ENCODE measurements around the gene TLR4.
A peak's percentile ranks its signal among the peaks of the same experiment; 100 is the strongest.

TLR4 gene

DNA sequence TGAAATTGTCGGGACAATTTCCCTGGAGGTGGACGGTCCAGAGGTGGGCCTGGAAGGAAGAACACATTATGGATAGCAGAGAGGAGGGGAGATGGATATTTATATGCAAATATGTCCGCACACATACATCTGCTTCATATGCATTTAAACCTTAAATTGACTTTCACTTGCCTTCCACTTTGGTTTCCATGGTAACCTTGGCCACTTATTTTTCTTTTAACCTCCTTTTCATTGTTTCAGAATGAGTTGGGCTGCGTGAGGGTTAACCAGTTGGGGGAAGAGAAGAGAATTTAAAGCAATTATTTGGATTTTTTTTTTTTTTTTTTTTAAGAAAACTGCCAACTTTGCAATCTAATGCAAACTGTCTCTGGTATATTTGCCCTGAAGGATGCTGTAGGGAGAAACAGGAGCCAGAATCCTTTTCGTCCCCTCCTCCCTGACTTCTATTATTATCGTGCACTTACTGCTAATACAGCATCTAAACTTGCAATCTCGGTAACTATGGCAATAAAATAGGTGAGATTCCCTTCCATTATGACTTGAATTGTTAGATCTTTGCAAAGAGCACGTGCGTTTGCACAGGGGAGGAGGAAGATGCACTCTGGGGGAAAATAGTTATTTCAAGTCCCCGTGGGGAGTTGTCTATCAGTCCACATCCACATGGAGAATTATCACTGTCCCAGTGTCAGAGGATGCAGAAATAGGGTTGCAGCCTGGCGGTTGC is 35.6 kb downstream of the TLR4 start:
- Histone ChIP-seq H3K9ac (ENCODE audit: low read length in 5 of 5) (no peak overlapping the region), H3K27ac (ENCODE audit: low read depth, low read length) (no peak overlapping the region), H3K4me1 (ENCODE audit: control insufficient read depth in 5 of 5, insufficient read depth in 5 of 5, low read length in 5 of 5) (peaks cover 0 to 14% (median 11%) of the 10 kb centered on the region in 5 donors), H3K9me3 (ENCODE audit: control insufficient read depth in 5 of 5, low read length in 5 of 5) (no peaks in the 10 kb centered on the region), H3K27me3 (ENCODE audit: control insufficient read depth in 5 of 5, insufficient read depth in 4 of 5, low read length in 5 of 5) (no peaks in the 10 kb centered on the region), H3K4me3 (ENCODE audit: low read depth in 1 of 5, low read length in 5 of 5) (no peak overlapping the region), H3K36me3 (ENCODE audit: control insufficient read depth in 5 of 5, insufficient read depth in 5 of 5, low read length in 5 of 5) (no peaks in the 10 kb centered on the region)

DNA sequence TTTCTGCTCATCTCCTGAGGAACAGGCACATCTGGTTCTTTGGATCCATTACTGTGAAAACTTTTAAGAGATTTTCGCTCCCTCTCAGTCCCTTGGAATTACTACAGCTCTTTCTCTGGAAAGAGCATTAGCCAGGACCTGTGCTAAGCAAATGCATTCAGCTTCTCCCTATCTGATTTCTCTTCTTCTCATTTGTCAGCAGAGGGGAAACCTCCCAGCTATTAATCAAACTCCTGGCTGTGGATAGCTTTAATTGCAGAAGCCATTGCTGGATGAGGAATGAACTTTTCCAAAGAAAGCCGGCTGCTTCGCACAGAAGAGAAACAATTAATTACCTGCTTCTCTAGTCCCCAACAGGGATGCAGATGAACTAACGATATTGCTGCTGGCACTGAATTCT is 37.9 kb downstream of the TLR4 start:
- Histone ChIP-seq H3K9me3 (ENCODE audit: control insufficient read depth in 5 of 5, low read length in 5 of 5) (no peaks in the 10 kb centered on the region), H3K27me3 (ENCODE audit: control insufficient read depth in 5 of 5, insufficient read depth in 4 of 5, low read length in 5 of 5) (no peaks in the 10 kb centered on the region), H3K9ac (ENCODE audit: low read length in 5 of 5) (no peak overlapping the region), H3K4me3 (ENCODE audit: low read depth in 1 of 5, low read length in 5 of 5) (no peak overlapping the region), H3K36me3 (ENCODE audit: control insufficient read depth in 5 of 5, insufficient read depth in 5 of 5, low read length in 5 of 5) (no peaks in the 10 kb centered on the region), H3K4me1 (ENCODE audit: control insufficient read depth in 5 of 5, insufficient read depth in 5 of 5, low read length in 5 of 5) (peaks cover 0 to 22% (median 19%) of the 10 kb centered on the region in 5 donors), H3K27ac (ENCODE audit: low read depth, low read length) (no peak overlapping the region)

GRCh38 chr9:117744369-117744768 is 40.2 kb downstream of the TLR4 start:
- Histone ChIP-seq H3K4me3 (ENCODE audit: low read depth in 1 of 5, low read length in 5 of 5) (peak overlapping the region in 3 of 5 donors; percentile 70 to 75 (median 71)), H3K36me3 (ENCODE audit: control insufficient read depth in 5 of 5, insufficient read depth in 5 of 5, low read length in 5 of 5) (no peaks in the 10 kb centered on the region), H3K9ac (ENCODE audit: low read length in 5 of 5) (no peak overlapping the region), H3K27me3 (ENCODE audit: control insufficient read depth in 5 of 5, insufficient read depth in 4 of 5, low read length in 5 of 5) (no peaks in the 10 kb centered on the region), H3K27ac (ENCODE audit: low read depth, low read length) (no peak overlapping the region), H3K4me1 (ENCODE audit: control insufficient read depth in 5 of 5, insufficient read depth in 5 of 5, low read length in 5 of 5) (peaks cover 0 to 13% (median 8%) of the 10 kb centered on the region in 5 donors), H3K9me3 (ENCODE audit: control insufficient read depth in 5 of 5, low read length in 5 of 5) (no peaks in the 10 kb centered on the region)

DNA sequence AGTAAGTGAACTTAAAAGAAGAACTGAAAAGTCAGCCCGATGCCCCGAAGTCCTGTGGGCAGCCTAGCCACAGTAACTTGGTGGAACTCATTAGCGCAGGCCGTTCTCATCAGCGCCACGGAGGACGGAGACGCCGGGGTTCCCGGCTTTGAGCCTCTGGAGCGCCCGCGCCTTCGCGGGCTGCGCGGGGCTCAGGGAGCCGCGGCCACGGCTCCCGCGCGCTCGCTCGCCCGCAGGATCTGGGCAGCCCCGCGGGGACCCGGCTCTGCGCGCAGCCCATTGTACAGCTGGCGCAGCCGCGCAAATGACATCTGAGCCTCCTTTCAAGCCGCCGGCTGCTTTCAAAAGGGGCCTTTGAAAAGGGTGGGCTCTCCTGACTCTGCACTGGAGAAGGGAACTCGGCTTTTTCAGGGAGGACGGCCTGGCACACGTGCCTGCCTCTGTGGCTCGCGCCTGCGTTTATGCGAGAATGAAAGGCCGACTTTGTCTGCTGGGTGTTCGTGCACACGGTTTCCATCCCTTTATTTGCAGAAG is 40.7 kb downstream of the TLR4 start:
- no peaks in the 10 kb centered on the region for H3K27me3 ChIP-seq (ENCODE audit: control insufficient read depth in 5 of 5, insufficient read depth in 4 of 5, low read length in 5 of 5)
- peak overlapping the region in 4 of 5 donors; percentile 13 to 63 (median 46) for H3K9ac ChIP-seq (ENCODE audit: low read length in 5 of 5)

GRCh38 chr9:117745598-117745997 is 41.4 kb downstream of the TLR4 start:
- H3K9me3 ChIP-seq (ENCODE audit: control insufficient read depth in 5 of 5, low read length in 5 of 5) = no peaks in the 10 kb centered on the region
- no peak overlapping the region for H3K27ac ChIP-seq (ENCODE audit: low read depth, low read length)
- H3K4me3 ChIP-seq (ENCODE audit: low read depth in 1 of 5, low read length in 5 of 5) = peak overlapping the region in 4 of 5 donors; percentile 65 to 75 (median 70)
- peaks cover 0 to 17% (median 8%) of the 10 kb centered on the region in 5 donors for H3K4me1 ChIP-seq (ENCODE audit: control insufficient read depth in 5 of 5, insufficient read depth in 5 of 5, low read length in 5 of 5)
- no peak overlapping the region for H3K9ac ChIP-seq (ENCODE audit: low read length in 5 of 5)
- no peaks in the 10 kb centered on the region for H3K27me3 ChIP-seq (ENCODE audit: control insufficient read depth in 5 of 5, insufficient read depth in 4 of 5, low read length in 5 of 5)
- H3K36me3 ChIP-seq (ENCODE audit: control insufficient read depth in 5 of 5, insufficient read depth in 5 of 5, low read length in 5 of 5) = no peaks in the 10 kb centered on the region

More for the DNA sequence above, 40.7 kb downstream of the TLR4 start:
- Histone ChIP-seq H3K27ac (ENCODE audit: low read depth, low read length) (no peak overlapping the region), H3K36me3 (ENCODE audit: control insufficient read depth in 5 of 5, insufficient read depth in 5 of 5, low read length in 5 of 5) (no peaks in the 10 kb centered on the region), H3K4me1 (ENCODE audit: control insufficient read depth in 5 of 5, insufficient read depth in 5 of 5, low read length in 5 of 5) (peaks cover 0 to 13% (median 8%) of the 10 kb centered on the region in 5 donors), H3K4me3 (ENCODE audit: low read depth in 1 of 5, low read length in 5 of 5) (peak overlapping the region; percentile 56 to 75 (median 70)), H3K9me3 (ENCODE audit: control insufficient read depth in 5 of 5, low read length in 5 of 5) (no peaks in the 10 kb centered on the region)

GRCh38 chr9:117746263-117746662 is 42.1 kb downstream of the TLR4 start:
- Histone ChIP-seq H3K36me3 (ENCODE audit: control insufficient read depth in 5 of 5, insufficient read depth in 5 of 5, low read length in 5 of 5) (no peaks in the 10 kb centered on the region), H3K4me1 (ENCODE audit: control insufficient read depth in 5 of 5, insufficient read depth in 5 of 5, low read length in 5 of 5) (peaks cover 0 to 17% (median 8%) of the 10 kb centered on the region in 5 donors), H3K9ac (ENCODE audit: low read length in 5 of 5) (no peak overlapping the region), H3K9me3 (ENCODE audit: control insufficient read depth in 5 of 5, low read length in 5 of 5) (no peaks in the 10 kb centered on the region), H3K27me3 (ENCODE audit: control insufficient read depth in 5 of 5, insufficient read depth in 4 of 5, low read length in 5 of 5) (no peaks in the 10 kb centered on the region), H3K4me3 (ENCODE audit: low read depth in 1 of 5, low read length in 5 of 5) (no peak overlapping the region), H3K27ac (ENCODE audit: low read depth, low read length) (no peak overlapping the region)

DNA sequence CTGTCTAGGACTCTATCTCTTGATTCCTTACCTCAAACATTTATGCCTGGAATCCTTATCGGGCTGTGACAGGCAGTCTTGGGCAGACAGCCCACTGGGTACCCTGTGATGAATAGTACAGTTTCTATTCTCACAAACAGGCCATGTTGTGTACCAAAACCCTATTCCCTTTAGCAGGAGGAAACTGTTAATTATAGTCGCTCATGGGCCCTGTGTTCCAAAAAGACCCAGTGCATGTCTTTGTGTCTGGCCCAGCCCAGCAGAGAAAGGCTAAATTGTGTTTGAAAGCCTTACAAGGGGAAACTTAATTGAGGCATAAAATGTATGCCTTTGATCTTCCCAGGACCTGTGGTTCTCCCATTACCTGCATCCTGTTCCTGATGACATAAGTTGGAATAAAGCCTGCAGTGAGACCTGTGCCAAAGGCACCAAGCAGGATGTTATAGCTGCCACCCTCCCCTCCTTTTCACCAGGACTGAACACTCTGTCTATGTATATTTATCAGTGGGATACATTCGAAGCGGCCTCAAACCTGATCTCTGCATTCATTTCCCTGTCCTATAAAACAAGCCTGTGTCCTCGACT is 43.3 kb downstream of the TLR4 start:
- Histone ChIP-seq H3K9me3 (ENCODE audit: control insufficient read depth in 5 of 5, low read length in 5 of 5) (no peaks in the 10 kb centered on the region), H3K9ac (ENCODE audit: low read length in 5 of 5) (no peak overlapping the region), H3K27ac (ENCODE audit: low read depth, low read length) (no peak overlapping the region), H3K4me1 (ENCODE audit: control insufficient read depth in 5 of 5, insufficient read depth in 5 of 5, low read length in 5 of 5) (peaks cover 0 to 17% (median 8%) of the 10 kb centered on the region in 5 donors), H3K4me3 (ENCODE audit: low read depth in 1 of 5, low read length in 5 of 5) (no peak overlapping the region), H3K36me3 (ENCODE audit: control insufficient read depth in 5 of 5, insufficient read depth in 5 of 5, low read length in 5 of 5) (no peaks in the 10 kb centered on the region), H3K27me3 (ENCODE audit: control insufficient read depth in 5 of 5, insufficient read depth in 4 of 5, low read length in 5 of 5) (no peaks in the 10 kb centered on the region)

DNA sequence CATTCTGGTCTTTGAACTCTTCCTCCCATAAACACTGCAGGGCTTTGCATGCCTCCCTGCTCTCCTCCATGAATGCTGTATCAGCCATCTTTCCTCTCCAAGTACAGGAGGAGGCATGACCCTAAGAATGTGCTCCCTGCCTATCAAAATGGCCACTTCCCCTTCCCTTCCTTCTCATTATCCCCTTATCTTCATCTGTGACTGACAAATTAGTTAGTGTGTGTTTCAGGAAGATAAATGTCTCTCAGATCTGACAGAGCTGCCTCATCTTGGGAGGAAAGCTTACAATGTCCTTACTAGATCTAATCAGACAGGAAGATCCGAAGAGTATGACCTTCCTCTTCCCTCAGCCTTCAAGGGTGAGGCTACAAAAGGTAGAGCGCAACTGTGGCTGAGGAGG is 46.2 kb downstream of the TLR4 start:
- Histone ChIP-seq H3K4me3 (ENCODE audit: low read depth in 1 of 5, low read length in 5 of 5) (no peak overlapping the region), H3K9me3 (ENCODE audit: control insufficient read depth in 5 of 5, low read length in 5 of 5) (no peaks in the 10 kb centered on the region), H3K9ac (ENCODE audit: low read length in 5 of 5) (no peak overlapping the region), H3K27ac (ENCODE audit: low read depth, low read length) (no peak overlapping the region), H3K36me3 (ENCODE audit: control insufficient read depth in 5 of 5, insufficient read depth in 5 of 5, low read length in 5 of 5) (no peaks in the 10 kb centered on the region), H3K4me1 (ENCODE audit: control insufficient read depth in 5 of 5, insufficient read depth in 5 of 5, low read length in 5 of 5) (peaks cover 0 to 10% (median 3%) of the 10 kb centered on the region in 5 donors), H3K27me3 (ENCODE audit: control insufficient read depth in 5 of 5, insufficient read depth in 4 of 5, low read length in 5 of 5) (no peaks in the 10 kb centered on the region)

- H3K4me1 ChIP-seq (ENCODE audit: control insufficient read depth in 5 of 5, insufficient read depth in 5 of 5, low read length in 5 of 5) = peaks cover 0 to 4% (median 0%) of the 10 kb centered on the region in 5 donors
These were observed 48.7 kb downstream of the TLR4 start for GRCh38 chr9:117752894-117753293.

DNA sequence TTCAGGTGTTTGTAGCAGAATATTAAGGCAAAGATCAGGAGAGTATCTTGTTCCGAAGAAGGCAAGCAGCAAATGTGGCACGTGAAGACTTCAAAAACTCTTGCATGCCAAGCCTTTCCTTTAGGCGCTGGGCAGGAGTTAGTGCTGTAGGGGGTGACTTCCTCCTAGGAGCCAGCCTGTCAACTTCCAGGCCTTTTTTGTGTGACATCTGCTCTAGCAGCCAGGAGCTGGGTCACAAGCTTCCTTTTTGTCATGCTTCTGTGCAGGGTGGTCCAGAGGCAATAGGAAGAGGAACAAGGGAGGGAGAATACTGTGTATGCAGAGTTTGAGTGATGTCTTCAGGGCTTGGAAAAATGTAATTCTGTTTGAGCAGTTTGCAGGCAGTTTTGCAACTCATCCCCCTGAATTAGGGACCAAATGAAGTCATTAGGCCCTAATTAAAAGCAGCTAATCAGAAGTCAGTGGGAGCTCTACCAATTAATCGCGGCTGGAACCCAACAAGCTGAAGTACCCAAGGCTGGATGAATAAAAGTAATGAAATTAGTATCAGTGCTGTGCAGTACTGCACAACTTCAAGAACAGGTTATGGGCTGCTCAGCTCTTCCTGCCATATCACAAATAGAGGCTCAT is 53.5 kb downstream of the TLR4 start:
- H3K27ac ChIP-seq (ENCODE audit: low read depth, low read length) = no peak overlapping the region
- H3K9me3 ChIP-seq (ENCODE audit: control insufficient read depth in 5 of 5, low read length in 5 of 5) = no peaks in the 10 kb centered on the region
- no peak overlapping the region for H3K4me3 ChIP-seq (ENCODE audit: low read depth in 1 of 5, low read length in 5 of 5)
- H3K9ac ChIP-seq (ENCODE audit: low read length in 5 of 5) = no peak overlapping the region
- no peaks in the 10 kb centered on the region for H3K36me3 ChIP-seq (ENCODE audit: control insufficient read depth in 5 of 5, insufficient read depth in 5 of 5, low read length in 5 of 5)
- no peaks in the 10 kb centered on the region for H3K27me3 ChIP-seq (ENCODE audit: control insufficient read depth in 5 of 5, insufficient read depth in 4 of 5, low read length in 5 of 5)
- peaks cover 0 to 8% (median 5%) of the 10 kb centered on the region in 5 donors for H3K4me1 ChIP-seq (ENCODE audit: control insufficient read depth in 5 of 5, insufficient read depth in 5 of 5, low read length in 5 of 5)

More at GRCh38 chr9:117752894-117753293, 48.7 kb downstream of the TLR4 start:
- no peak overlapping the region for H3K4me3 ChIP-seq (ENCODE audit: low read depth in 1 of 5, low read length in 5 of 5)
- no peak overlapping the region for H3K9ac ChIP-seq (ENCODE audit: low read length in 5 of 5)
- no peaks in the 10 kb centered on the region for H3K36me3 ChIP-seq (ENCODE audit: control insufficient read depth in 5 of 5, insufficient read depth in 5 of 5, low read length in 5 of 5)
- H3K9me3 ChIP-seq (ENCODE audit: control insufficient read depth in 5 of 5, low read length in 5 of 5) = no peaks in the 10 kb centered on the region
- H3K27ac ChIP-seq (ENCODE audit: low read depth, low read length) = no peak overlapping the region
- H3K27me3 ChIP-seq (ENCODE audit: control insufficient read depth in 5 of 5, insufficient read depth in 4 of 5, low read length in 5 of 5) = no peaks in the 10 kb centered on the region
